K562 (cell line): Measurements from ENCODE around the gene RCOR2. TPM values are rescaled to one million over a fixed set of nuclear protein-coding genes. Genes with fewer than 3 reads are reported as not detected.

Experiments used
- BMI1 ChIP-seq: fragments of 150-350 bp; IDR thresholded peaks from 2 replicates; pipeline ENCODE4 v1.6.1; 2014; ENCODE audit warnings: low read length
- ETS1 ChIP-seq: conservative IDR thresholded peaks from 2 replicates; pipeline ENCODE4 v1.6.1; 2011; ENCODE audit warnings: low read depth, mild to moderate bottlenecking, low read length; ENCODE audit not compliant: control insufficient read depth
- JUND ChIP-seq, 2 experiments: IDR thresholded peaks; 2 replicates in 1 of 2; 3 replicates in 1 of 2; pipeline ENCODE4 v1.6.1; 2011; ENCODE audit warnings: borderline replicate concordance in 2 of 2, low read depth in 2 of 2, low read length in 2 of 2, improper control_type of control experiment in 1 of 2, missing biosample characterization in 1 of 2, missing genetic modification characterization in 1 of 2, missing genetic modification reagents in 1 of 2
- NR2C2 ChIP-seq, 2 experiments: fragments of 200-800 bp in 1 of 2; sonication (Bioruptor generic) in 1 of 2; sonication (generic) in 1 of 2; formaldehyde crosslinking in 1 of 2; IDR thresholded peaks; 2 replicates each; pipeline versions ENCODE4 v1.6.1 to v1.8.0; 2016 to 2022; ENCODE audit warnings: mild to moderate bottlenecking in 1 of 2, missing compliant biosample characterization in 1 of 2, missing genetic modification characterization in 1 of 2, missing genetic modification reagents in 1 of 2
- OTX1 ChIP-seq: fragments of 450-650 bp; formaldehyde crosslinking; IDR thresholded peaks from 2 replicates; pipeline ENCODE4 v1.4.0; 2022; ENCODE audit warnings: mild to moderate bottlenecking
- RBM15 ChIP-seq: fragments of 200-400 bp; formaldehyde crosslinking; IDR thresholded peaks from 2 replicates; pipeline ENCODE4 v1.6.1; 2018; ENCODE audit warnings: mild to moderate bottlenecking, low read length, moderate library complexity; ENCODE audit not compliant: insufficient read depth
- SRSF1 ChIP-seq: fragments of 200-400 bp; formaldehyde crosslinking; IDR thresholded peaks from 2 replicates; pipeline ENCODE4 v1.6.1; 2017; ENCODE audit warnings: mild to moderate bottlenecking, low read depth, low read length, moderate library complexity
- TBL1XR1 ChIP-seq, 2 experiments: IDR thresholded peaks; 2 replicates each; pipeline ENCODE4 v1.6.1; 2012; ENCODE audit warnings: improper control_type of control experiment in 2 of 2, low read length in 2 of 2, mild to moderate bottlenecking in 1 of 2
- TSC22D4 ChIP-seq: fragments of 450-650 bp; IDR thresholded peaks from 2 replicates; pipeline ENCODE4 v1.6.1; 2016; ENCODE audit warnings: missing genetic modification characterization, missing biosample characterization, control low read depth
- ZBTB11 ChIP-seq, 3 experiments: fragments of 200-800 bp in 1 of 3; fragments of 250-450 bp in 1 of 3; fragments of 450-650 bp in 1 of 3; sonication (Bioruptor Pico) in 1 of 3; sonication (Bioruptor generic) in 1 of 3; formaldehyde crosslinking in 1 of 3; IDR thresholded peaks; 2 replicates each; pipeline versions ENCODE4 v1.6.1 to v1.8.0; 2016 to 2022; ENCODE audit warnings: mild to moderate bottlenecking in 2 of 3, missing genetic modification characterization in 2 of 3, missing compliant biosample characterization in 1 of 3, moderate library complexity in 1 of 3
- ZMIZ1 ChIP-seq, 2 experiments: fragments of 150-350 bp in 1 of 2; IDR thresholded peaks; 2 replicates each; pipeline ENCODE4 v1.6.1; 2012 to 2016; ENCODE audit warnings: low read depth in 2 of 2, low read length in 2 of 2, mild to moderate bottlenecking in 1 of 2, moderate library complexity in 1 of 2
- ZNF134 ChIP-seq: fragments of 250-450 bp; sonication (Bioruptor Pico); conservative IDR thresholded peaks from 2 replicates; pipeline ENCODE4 v1.4.0; 2020
- polyA plus RNA-seq, 8 experiments: library from polyadenylated mRNA; depleted of rRNA in 4 of 8; stranded (reverse) in 5 of 8; unstranded in 3 of 8; fragments of >200 nt; fragmentation: Nextera tagmentation in 2 of 8; fragmentation: Illumina TruSeq in 1 of 8; extraction: Ambion mirVana in 2 of 8; extraction: Trizol in 1 of 8; gene quantifications; 2 replicates each; pipeline versions ENCODE4 v1.2.1 to v1.2.3, GENCODE V29; 2011 to 2014; ENCODE audit warnings: inconsistent platforms in 1 of 8, missing spikeins in 1 of 8
- total RNA-seq, 7 experiments: library from RNA; depleted of rRNA in 6 of 7; stranded (reverse); fragments of >200 nt in 6 of 7; fragmentation: Illumina TruSeq in 2 of 7; extraction: Trizol in 2 of 7; gene quantifications; 2 replicates each; pipeline versions ENCODE4 v1.2.1 to v1.2.3, GENCODE V29; 2011 to 2021; ENCODE audit warnings: low replicate concordance in 1 of 7
- TF ChIP-seq, protein P1 (sequence below): fragments of 250-450 bp; sonication (Bioruptor Pico); IDR thresholded peaks from 2 replicates; pipeline ENCODE4 v1.8.0; 2021; ENCODE audit warnings: mild to moderate bottlenecking, moderate library complexity

RCOR2 gene
- total and polyA plus RNA-seq, 9 of the 15 experiments (the other 6 are each of a cell fraction or from before 2014, with no cell fraction given), result 0.04 to 6.5 (median 2.5) TPM; not detected in 1

DNA sequence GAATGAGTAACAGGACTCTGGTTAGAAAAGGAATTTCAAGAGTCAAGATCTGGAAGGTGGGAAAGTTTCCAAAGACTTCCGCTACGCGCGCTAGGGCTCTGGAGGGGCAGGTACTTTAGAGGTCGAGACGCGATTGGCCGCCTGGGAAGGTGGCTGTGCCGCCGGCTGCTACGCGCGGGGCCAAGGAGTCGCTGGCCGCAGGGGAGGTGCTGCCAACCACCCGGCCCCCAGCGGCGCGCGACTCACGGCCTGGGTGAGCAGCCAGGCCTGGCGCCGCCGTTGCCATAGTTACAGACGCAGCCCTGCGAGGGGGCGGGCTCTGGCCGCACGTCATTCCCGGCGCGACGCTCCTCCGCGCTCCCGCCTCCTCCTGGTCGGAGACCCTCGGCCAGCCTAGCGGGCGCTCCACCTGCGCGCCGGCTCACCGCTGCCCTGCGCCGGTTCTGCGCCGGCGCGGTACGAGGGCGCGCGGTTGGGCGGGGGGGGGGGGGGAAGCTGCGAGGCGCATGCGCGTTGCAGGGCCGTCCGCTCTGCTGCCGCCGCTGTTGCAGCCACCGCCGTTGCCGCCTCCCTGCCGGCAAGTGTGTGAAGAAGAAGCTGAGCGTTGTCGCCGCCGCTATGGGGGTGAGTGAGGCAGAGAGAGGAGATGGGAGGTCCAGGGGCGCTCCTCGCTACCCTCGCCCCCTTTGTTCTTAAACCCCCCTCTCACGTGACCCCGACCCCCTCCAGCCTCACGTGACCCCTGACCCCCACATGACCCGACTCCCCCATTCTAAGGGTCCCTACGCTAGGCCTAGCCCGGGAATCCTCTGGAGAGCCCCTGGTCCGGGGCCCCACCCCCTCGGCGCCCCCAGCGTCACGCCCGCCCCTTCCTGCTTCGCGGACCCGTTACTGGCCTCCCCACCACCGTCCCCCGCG, 21.8 kb upstream of the RCOR2 start, which contains the start of gene NAA40 (continued):
- TF ChIP-seq ZBTB11 (CRISPR knock-in tag; IDR thresholded peaks at IDR 0.05) (no peak), NR2C2 (CRISPR knock-in tag; IDR thresholded peaks at IDR 0.05) (peak; percentile 45; the same call in 1 of the 2 replicates), NR2C2 (tag; IDR thresholded peaks at IDR 0.05) (peak; percentile 95), ZMIZ1 (IDR thresholded peaks at IDR 0.05; ENCODE audit: low read depth in 2 of 2, low read length in 2 of 2) (0 out of 4 replicates have a peak, but pooled peaks of 1 of the 2 experiments have one; percentile 9), RBM15 (no peak), ETS1 (peak; percentile 91), ZNF134 (CRISPR knock-in tag) (no peak), JUND (IDR thresholded peaks at IDR 0.05; ENCODE audit: borderline replicate concordance, low read depth, low read length) (peak; percentile 47; the same call in 1 of the 2 replicates), JUND (tag; IDR thresholded peaks at IDR 0.05; ENCODE audit: borderline replicate concordance, low read depth, low read length) (no peak; the same call in 2 of the 3 replicates), TSC22D4 (no peak), TBL1XR1 (IDR thresholded peaks at IDR 0.05; ENCODE audit: low read length in 2 of 2) (peak; percentile 47 to 50; a peak in 3 of 4 replicates), BMI1 (peak; percentile 88), OTX1 (no peak), SRSF1 (no peak)
- TF ChIP-seq, protein P1, sequence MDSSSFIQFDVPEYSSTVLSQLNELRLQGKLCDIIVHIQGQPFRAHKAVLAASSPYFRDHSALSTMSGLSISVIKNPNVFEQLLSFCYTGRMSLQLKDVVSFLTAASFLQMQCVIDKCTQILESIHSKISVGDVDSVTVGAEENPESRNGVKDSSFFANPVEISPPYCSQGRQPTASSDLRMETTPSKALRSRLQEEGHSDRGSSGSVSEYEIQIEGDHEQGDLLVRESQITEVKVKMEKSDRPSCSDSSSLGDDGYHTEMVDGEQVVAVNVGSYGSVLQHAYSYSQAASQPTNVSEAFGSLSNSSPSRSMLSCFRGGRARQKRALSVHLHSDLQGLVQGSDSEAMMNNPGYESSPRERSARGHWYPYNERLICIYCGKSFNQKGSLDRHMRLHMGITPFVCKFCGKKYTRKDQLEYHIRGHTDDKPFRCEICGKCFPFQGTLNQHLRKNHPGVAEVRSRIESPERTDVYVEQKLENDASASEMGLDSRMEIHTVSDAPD (CRISPR knock-in tag), result no peak
